Glutamatergic neuron (in vitro differentiated cells): Measurements from ENCODE around the gene MARK4. TPM values are rescaled to one million over a fixed set of nuclear protein-coding genes. Genes with fewer than 3 reads are reported as not detected.

Experiments used
- DNase-seq: peaks from one replicate; pipeline ENCODE4 v3.0.0; 2022
- H3K27ac Mint-ChIP-seq: one replicate; pipeline ENCODE4 v1.8.0; 2020; ENCODE audit warnings: mild to moderate bottlenecking, mixed read lengths, inconsistent platforms; ENCODE audit not compliant: unreplicated experiment
- H3K27me3 Mint-ChIP-seq: one replicate; pipeline ENCODE4 v1.8.0; 2020; ENCODE audit warnings: mild to moderate bottlenecking, moderate library complexity, mixed read lengths, inconsistent platforms; ENCODE audit not compliant: unreplicated experiment
- H3K36me3 Mint-ChIP-seq: one replicate; pipeline ENCODE4 v1.8.0; 2020; ENCODE audit warnings: mild to moderate bottlenecking, mixed read lengths, inconsistent platforms; ENCODE audit not compliant: unreplicated experiment
- H3K4me1 Mint-ChIP-seq: one replicate; pipeline ENCODE4 v1.8.0; 2020; ENCODE audit warnings: mild to moderate bottlenecking, low read depth, mixed read lengths, inconsistent platforms; ENCODE audit not compliant: unreplicated experiment
- H3K4me3 Mint-ChIP-seq: one replicate; pipeline ENCODE4 v1.8.0; 2020; ENCODE audit warnings: mild to moderate bottlenecking, mixed read lengths, inconsistent platforms; ENCODE audit not compliant: unreplicated experiment
- H3K9me3 Mint-ChIP-seq: one replicate; pipeline ENCODE4 v1.8.0; 2020; ENCODE audit warnings: mild to moderate bottlenecking, moderate library complexity, mixed read lengths, inconsistent platforms; ENCODE audit not compliant: unreplicated experiment
- total RNA-seq: library from RNA; stranded (reverse); fragmentation: NEBNext Ultra II Directional; extraction: Animal tissue kit (Norgen Biotek cat#: 25700); gene quantifications from one replicate; pipeline ENCODE4 v1.2.1, GENCODE V29; 2021; ENCODE audit not compliant: unreplicated experiment
- TF ChIP-seq, protein P1 (sequence below): fragments of 200-600 bp; sonication (generic); IDR thresholded peaks from one replicate; pipeline ENCODE4 v1.5.0; 2021; ENCODE audit not compliant: partially characterized antibody, unreplicated experiment

The MARK4 gene
- total RNA-seq, 1 donor from 2014 or later, result 110 TPM

DNA sequence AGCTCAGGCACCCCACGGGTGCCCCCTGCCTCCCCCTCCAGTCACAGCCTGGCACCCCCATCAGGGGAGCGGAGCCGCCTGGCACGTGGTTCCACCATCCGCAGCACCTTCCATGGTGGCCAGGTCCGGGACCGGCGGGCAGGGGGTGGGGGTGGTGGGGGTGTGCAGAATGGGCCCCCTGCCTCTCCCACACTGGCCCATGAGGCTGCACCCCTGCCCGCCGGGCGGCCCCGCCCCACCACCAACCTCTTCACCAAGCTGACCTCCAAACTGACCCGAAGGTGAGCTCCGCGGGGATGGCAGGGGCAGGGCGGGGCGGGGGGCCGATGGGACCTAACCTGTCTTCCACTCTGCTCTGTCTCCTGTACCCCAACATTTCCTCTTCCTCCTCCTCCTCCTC, 46.6 kb downstream of the MARK4 start:
- H3K27me3 Mint-ChIP-seq, result peaks cover 10% of the 10 kb centered on the region
- H3K4me1 Mint-ChIP-seq, result peaks cover 3% of the 10 kb centered on the region
- peaks cover 16% of the 10 kb centered on the region for H3K36me3 Mint-ChIP-seq
- DNase-seq, result no peak
- H3K4me3 Mint-ChIP-seq, result no peak overlapping the region
- H3K27ac Mint-ChIP-seq, result no peak overlapping the region
- TF ChIP-seq, protein P1, sequence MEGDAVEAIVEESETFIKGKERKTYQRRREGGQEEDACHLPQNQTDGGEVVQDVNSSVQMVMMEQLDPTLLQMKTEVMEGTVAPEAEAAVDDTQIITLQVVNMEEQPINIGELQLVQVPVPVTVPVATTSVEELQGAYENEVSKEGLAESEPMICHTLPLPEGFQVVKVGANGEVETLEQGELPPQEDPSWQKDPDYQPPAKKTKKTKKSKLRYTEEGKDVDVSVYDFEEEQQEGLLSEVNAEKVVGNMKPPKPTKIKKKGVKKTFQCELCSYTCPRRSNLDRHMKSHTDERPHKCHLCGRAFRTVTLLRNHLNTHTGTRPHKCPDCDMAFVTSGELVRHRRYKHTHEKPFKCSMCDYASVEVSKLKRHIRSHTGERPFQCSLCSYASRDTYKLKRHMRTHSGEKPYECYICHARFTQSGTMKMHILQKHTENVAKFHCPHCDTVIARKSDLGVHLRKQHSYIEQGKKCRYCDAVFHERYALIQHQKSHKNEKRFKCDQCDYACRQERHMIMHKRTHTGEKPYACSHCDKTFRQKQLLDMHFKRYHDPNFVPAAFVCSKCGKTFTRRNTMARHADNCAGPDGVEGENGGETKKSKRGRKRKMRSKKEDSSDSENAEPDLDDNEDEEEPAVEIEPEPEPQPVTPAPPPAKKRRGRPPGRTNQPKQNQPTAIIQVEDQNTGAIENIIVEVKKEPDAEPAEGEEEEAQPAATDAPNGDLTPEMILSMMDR, result no peak
- H3K9me3 Mint-ChIP-seq, result peaks cover 2% of the 10 kb centered on the region

DNA sequence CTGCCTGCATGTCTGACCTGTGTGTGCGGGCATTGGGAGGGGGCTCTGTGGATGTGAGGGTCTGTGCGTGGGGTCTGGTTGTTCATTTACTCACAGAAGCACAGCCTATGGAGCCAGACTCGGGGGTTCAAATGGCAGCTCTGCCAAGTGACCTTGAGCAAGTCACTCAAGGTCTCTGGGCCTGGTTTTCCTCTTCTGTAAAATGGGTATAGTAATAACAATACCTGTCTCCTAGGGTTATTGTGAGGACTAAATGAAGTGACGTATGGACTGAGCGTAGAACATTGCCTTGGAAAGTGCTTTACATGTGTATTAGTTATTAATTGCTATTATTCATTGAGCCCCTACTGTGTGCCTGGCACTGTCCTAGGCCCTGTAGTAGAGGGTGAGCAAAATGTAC, 47.2 kb downstream of the MARK4 start:
- no peak for DNase-seq
- H3K36me3 Mint-ChIP-seq, result peaks cover 14% of the 10 kb centered on the region
- TF ChIP-seq, protein P1, result no peak
- H3K9me3 Mint-ChIP-seq, result peaks cover 1% of the 10 kb centered on the region
- peaks cover 3% of the 10 kb centered on the region for H3K4me1 Mint-ChIP-seq
- H3K27me3 Mint-ChIP-seq, result peaks cover 10% of the 10 kb centered on the region
- no peak overlapping the region for H3K4me3 Mint-ChIP-seq
- no peak overlapping the region for H3K27ac Mint-ChIP-seq

DNA sequence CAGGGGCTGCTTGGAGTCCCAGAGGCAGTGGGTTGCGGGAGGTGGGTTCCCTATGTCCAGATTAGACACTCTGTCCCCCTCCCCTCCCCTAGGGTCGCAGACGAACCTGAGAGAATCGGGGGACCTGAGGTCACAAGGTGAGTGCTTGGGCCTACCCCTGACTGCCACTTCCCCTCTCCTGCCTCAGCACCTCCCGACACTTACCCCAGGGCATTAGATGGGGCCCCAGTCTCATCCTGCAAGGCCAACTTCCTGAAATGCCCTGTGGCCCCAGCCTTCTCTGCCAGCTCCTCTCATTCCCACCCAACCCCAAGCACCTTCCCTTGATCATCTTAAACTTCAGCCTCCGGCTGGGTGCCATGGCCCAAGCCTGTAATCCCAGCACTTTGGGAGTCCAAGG, 48.6 kb downstream of the MARK4 start:
- H3K27ac Mint-ChIP-seq, result no peak overlapping the region
- H3K4me1 Mint-ChIP-seq, result peaks cover under 1% of the 10 kb centered on the region
- H3K4me3 Mint-ChIP-seq, result no peak overlapping the region
- TF ChIP-seq, protein P1, result no peak
- H3K9me3 Mint-ChIP-seq, result peaks cover 9% of the 10 kb centered on the region
- peaks cover 9% of the 10 kb centered on the region for H3K36me3 Mint-ChIP-seq
- no peak for DNase-seq
- H3K27me3 Mint-ChIP-seq, result peaks cover 9% of the 10 kb centered on the region

DNA sequence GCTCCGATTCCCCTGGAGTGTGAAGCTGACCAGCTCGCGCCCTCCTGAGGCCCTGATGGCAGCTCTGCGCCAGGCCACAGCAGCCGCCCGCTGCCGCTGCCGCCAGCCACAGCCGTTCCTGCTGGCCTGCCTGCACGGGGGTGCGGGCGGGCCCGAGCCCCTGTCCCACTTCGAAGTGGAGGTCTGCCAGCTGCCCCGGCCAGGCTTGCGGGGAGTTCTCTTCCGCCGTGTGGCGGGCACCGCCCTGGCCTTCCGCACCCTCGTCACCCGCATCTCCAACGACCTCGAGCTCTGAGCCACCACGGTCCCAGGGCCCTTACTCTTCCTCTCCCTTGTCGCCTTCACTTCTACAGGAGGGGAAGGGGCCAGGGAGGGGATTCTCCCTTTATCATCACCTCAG, 51.3 kb downstream of the MARK4 start:
- H3K27ac Mint-ChIP-seq, result no peak overlapping the region
- H3K36me3 Mint-ChIP-seq, result no peaks in the 10 kb centered on the region
- H3K4me1 Mint-ChIP-seq, result no peaks in the 10 kb centered on the region
- TF ChIP-seq, protein P1, result no peak
- H3K27me3 Mint-ChIP-seq, result peaks cover 12% of the 10 kb centered on the region
- DNase-seq, result no peak
- H3K9me3 Mint-ChIP-seq, result peaks cover 12% of the 10 kb centered on the region
- H3K4me3 Mint-ChIP-seq, result no peak overlapping the region

DNA sequence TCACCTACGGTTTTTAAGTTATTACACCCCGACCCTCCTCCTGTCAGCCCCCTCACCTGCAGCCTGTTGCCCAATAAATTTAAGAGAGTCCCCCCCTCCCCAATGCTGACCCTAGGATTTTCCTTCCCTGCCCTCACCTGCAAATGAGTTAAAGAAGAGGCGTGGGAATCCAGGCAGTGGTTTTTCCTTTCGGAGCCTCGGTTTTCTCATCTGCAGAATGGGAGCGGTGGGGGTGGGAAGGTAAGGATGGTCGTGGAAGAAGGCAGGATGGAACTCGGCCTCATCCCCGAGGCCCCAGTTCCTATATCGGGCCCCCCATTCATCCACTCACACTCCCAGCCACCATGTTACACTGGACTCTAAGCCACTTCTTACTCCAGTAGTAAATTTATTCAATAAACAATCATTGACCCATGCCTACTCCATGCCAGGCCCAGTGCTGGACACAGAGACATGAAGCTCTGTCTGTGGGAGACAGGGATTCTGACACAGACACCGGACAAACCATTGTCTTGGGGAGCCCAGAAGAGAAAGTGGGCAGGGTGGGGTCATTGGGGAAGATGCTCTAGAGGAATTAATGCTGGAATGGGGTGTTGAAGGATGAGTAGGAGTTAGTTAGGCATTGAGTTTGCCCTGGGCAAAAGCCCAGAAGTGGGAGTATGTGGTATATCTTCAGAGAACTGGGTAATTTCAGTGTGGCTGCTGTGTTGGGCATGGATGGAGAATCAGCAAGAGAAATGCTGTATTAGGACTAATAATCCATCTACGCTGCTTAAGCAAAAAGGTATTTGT, 52.4 kb downstream of the MARK4 start:
- no peak for DNase-seq
- TF ChIP-seq, protein P1, result no peak
- H3K36me3 Mint-ChIP-seq, result no peaks in the 10 kb centered on the region
- H3K4me3 Mint-ChIP-seq, result no peak overlapping the region
- H3K9me3 Mint-ChIP-seq, result peaks cover 14% of the 10 kb centered on the region
- H3K4me1 Mint-ChIP-seq, result no peaks in the 10 kb centered on the region
- H3K27me3 Mint-ChIP-seq, result peaks cover 12% of the 10 kb centered on the region
- H3K27ac Mint-ChIP-seq, result no peak overlapping the region
